WERI-Rb-1 (cell line): ENCODE results near the gene RIC3.

ENCODE experiments used
- DNase-seq: peaks from one replicate; pipeline ENCODE4 v3.0.0-alpha.2; 2020
- H3K27ac ChIP-seq: fragments of 250-450 bp; sonication (Bioruptor Pico); 2 replicates; pipeline ENCODE4 v1.5.1; 2020; ENCODE audit warnings: mild to moderate bottlenecking, moderate library complexity
- H3K27me3 ChIP-seq: fragments of 250-450 bp; sonication (Bioruptor Pico); 2 replicates; pipeline ENCODE4 v1.5.1; 2021; ENCODE audit warnings: mild to moderate bottlenecking, low read depth, moderate library complexity; ENCODE audit not compliant: insufficient read depth, severe bottlenecking
- H3K36me3 ChIP-seq: fragments of 250-450 bp; sonication (Bioruptor Pico); 2 replicates; pipeline ENCODE4 v1.5.1; 2020; ENCODE audit warnings: mild to moderate bottlenecking, moderate library complexity
- H3K4me3 ChIP-seq: 2 replicates; pipeline ENCODE4 v1.5.1; 2011; ENCODE audit warnings: low read depth, mild to moderate bottlenecking, control low read depth, low read length
- H3K9me3 ChIP-seq: fragments of 250-450 bp; sonication (Bioruptor Pico); 2 replicates; pipeline ENCODE4 v1.5.1; 2021; ENCODE audit warnings: mild to moderate bottlenecking, moderate library complexity; ENCODE audit not compliant: severe bottlenecking
- TF ChIP-seq, protein P1 (sequence below): IDR thresholded peaks from 2 replicates; pipeline ENCODE4 v1.5.1; 2011; ENCODE audit warnings: low read depth, mild to moderate bottlenecking, control low read depth, inconsistent platforms, low read length

RIC3 gene

GRCh38 chr11:8062781-8063257 lies 106.0 kb downstream of the RIC3 start:
- H3K27me3 ChIP-seq: no peaks in the 10 kb centered on the region
- TF ChIP-seq, protein P1, sequence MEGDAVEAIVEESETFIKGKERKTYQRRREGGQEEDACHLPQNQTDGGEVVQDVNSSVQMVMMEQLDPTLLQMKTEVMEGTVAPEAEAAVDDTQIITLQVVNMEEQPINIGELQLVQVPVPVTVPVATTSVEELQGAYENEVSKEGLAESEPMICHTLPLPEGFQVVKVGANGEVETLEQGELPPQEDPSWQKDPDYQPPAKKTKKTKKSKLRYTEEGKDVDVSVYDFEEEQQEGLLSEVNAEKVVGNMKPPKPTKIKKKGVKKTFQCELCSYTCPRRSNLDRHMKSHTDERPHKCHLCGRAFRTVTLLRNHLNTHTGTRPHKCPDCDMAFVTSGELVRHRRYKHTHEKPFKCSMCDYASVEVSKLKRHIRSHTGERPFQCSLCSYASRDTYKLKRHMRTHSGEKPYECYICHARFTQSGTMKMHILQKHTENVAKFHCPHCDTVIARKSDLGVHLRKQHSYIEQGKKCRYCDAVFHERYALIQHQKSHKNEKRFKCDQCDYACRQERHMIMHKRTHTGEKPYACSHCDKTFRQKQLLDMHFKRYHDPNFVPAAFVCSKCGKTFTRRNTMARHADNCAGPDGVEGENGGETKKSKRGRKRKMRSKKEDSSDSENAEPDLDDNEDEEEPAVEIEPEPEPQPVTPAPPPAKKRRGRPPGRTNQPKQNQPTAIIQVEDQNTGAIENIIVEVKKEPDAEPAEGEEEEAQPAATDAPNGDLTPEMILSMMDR: no peak
- no peaks in the 10 kb centered on the region for H3K36me3 ChIP-seq
- no peak overlapping the region for H3K4me3 ChIP-seq
- H3K9me3 ChIP-seq: no peaks in the 10 kb centered on the region
- no peak overlapping the region for H3K27ac ChIP-seq
- no peak for DNase-seq

DNA sequence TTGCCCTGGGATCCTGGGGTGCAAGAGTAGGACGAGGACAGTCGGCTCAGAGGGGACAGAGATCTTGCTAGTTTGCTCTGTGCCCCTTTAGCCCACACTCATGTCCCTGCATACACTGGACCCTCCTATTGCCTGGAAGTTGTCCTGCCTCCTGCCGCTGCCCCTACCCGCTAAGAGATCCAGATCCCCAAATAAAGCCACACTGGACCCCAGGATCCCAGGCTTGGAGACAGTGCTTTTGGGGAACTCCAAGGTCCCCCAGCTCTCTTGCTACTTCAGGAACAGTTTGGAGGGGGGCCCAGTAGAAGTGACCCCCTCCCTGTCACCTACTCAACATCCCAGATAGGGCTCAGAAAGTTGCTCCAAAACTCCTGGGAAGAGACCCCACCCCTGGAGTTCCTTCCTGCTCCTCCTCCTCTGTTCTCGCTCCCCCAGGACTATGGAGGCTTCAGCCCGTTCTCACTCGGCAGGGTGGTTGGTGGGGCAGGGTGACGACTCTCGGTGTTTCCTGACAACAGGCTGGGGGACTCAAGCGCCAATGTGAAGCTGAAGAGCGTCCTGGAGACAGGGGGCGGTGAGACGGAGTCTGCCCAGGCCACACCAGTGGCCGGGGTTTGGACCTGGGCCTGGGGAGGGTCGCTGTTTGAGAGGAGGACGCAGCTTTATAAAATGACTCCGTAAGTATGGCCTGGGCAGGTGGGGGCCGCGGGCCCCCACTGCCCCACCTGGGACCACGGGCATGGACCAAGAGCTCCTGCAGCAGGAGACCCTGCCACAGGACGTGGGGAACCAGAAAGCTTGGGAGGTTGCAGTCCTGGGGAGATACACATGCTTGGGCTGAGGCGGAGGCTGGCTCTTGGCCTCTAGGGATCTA lies 107.0 kb downstream of the RIC3 start:
- no peaks in the 10 kb centered on the region for H3K36me3 ChIP-seq
- no peak for DNase-seq
- no peaks in the 10 kb centered on the region for H3K27me3 ChIP-seq
- H3K9me3 ChIP-seq: no peaks in the 10 kb centered on the region
- TF ChIP-seq, protein P1: no peak
- no peak overlapping the region for H3K4me3 ChIP-seq
- no peak overlapping the region for H3K27ac ChIP-seq

GRCh38 chr11:8060801-8061554 lies 107.8 kb downstream of the RIC3 start:
- Histone ChIP-seq H3K4me3 (no peak overlapping the region), H3K27me3 (no peaks in the 10 kb centered on the region), H3K27ac (no peak overlapping the region), H3K36me3 (no peaks in the 10 kb centered on the region), H3K9me3 (no peaks in the 10 kb centered on the region)
- TF ChIP-seq, protein P1: no peak
- no peak for DNase-seq

- Histone ChIP-seq H3K9me3 (no peaks in the 10 kb centered on the region), H3K27ac (no peak overlapping the region), H3K4me3 (no peak overlapping the region), H3K36me3 (no peaks in the 10 kb centered on the region), H3K27me3 (no peaks in the 10 kb centered on the region)
- DNase-seq: no peak
- TF ChIP-seq, protein P1: no peak
Observed at GRCh38 chr11:8060146-8060719, 108.6 kb downstream of the RIC3 start.

DNA sequence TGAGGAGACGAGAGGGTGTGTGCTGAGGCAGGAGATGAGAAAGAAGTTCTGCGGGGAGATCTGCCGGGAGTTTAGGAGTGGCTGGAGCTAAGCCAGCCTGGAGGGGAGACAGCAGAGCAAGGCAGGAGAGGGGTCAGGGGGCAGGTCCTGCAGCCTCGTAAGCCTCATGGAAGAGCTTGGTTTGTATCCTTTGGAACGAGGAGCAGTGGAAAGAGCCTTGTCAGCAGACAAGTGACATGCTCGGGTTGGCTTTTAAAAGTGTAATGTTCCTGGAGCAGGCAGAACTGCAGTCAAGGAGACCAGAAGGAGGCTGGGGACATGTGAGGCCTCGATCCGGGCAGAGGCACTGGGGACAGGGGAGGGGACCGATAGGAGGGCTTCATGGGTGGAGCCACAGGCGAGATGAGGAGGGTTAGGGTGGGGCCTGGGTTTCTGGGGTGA lies 109.2 kb downstream of the RIC3 start:
- no peak for DNase-seq
- Histone ChIP-seq H3K27me3 (no peaks in the 10 kb centered on the region), H3K9me3 (no peaks in the 10 kb centered on the region), H3K27ac (no peak overlapping the region), H3K36me3 (no peaks in the 10 kb centered on the region), H3K4me3 (no peak overlapping the region)
- TF ChIP-seq, protein P1: no peak
